Stimulated activated CD4-positive, alpha-beta T cell treated with anti-CD3 and anti-CD28 coated beads, Interleukin-12 subunit alpha, Interleukin-12 subunit beta, amount 100 ng/mL, for 48 hours (primary cell): ENCODE results near the gene TMPRSS9.

Source experiments
- DNase-seq, 3 donors: peaks; one replicate each; pipeline ENCODE4 v3.0.0-alpha.2; 2020; ENCODE audit warnings: low read depth in 2 of 3, low spot score in 1 of 3

TMPRSS9 gene

GRCh38 chr19:2434721-2435265 lies 74.7 kb downstream of the TMPRSS9 start:
- no peak for DNase-seq

GRCh38 chr19:2436384-2436783 lies 76.3 kb downstream of the TMPRSS9 start:
- no peak for DNase-seq

GRCh38 chr19:2436926-2437325 lies 76.9 kb downstream of the TMPRSS9 start:
- DNase-seq: no peak

GRCh38 chr19:2438178-2438577 lies 78.1 kb downstream of the TMPRSS9 start:
- no peak for DNase-seq

GRCh38 chr19:2440515-2440914 lies 80.5 kb downstream of the TMPRSS9 start:
- no peak for DNase-seq

- DNase-seq: no peak
Measured at GRCh38 chr19:2441096-2441752, 81.2 kb downstream of the TMPRSS9 start.

GRCh38 chr19:2443116-2443784 lies 83.2 kb downstream of the TMPRSS9 start:
- no peak for DNase-seq

- no peak for DNase-seq
Measured at GRCh38 chr19:2443785-2444182, 83.7 kb downstream of the TMPRSS9 start.

GRCh38 chr19:2444251-2445002 lies 84.4 kb downstream of the TMPRSS9 start:
- no peak for DNase-seq

GRCh38 chr19:2446381-2446780 lies 86.3 kb downstream of the TMPRSS9 start:
- no peak for DNase-seq

GRCh38 chr19:2449019-2449418 lies 89.0 kb downstream of the TMPRSS9 start:
- DNase-seq: no peak

GRCh38 chr19:2451138-2451537 lies 91.1 kb downstream of the TMPRSS9 start:
- no peak for DNase-seq

GRCh38 chr19:2451741-2452140 lies 91.7 kb downstream of the TMPRSS9 start:
- DNase-seq: no peak

- no peak for DNase-seq
Measured at GRCh38 chr19:2453431-2454025, 93.5 kb downstream of the TMPRSS9 start.

- no peak for DNase-seq
Measured at GRCh38 chr19:2454199-2454961, 94.3 kb downstream of the TMPRSS9 start.

- DNase-seq: no peak
Measured at GRCh38 chr19:2454962-2455850, 95.1 kb downstream of the TMPRSS9 start.

GRCh38 chr19:2455851-2456570 lies 95.9 kb downstream of the TMPRSS9 start:
- DNase-seq: peak in 2 of 3 donors; percentile 30 to 37

GRCh38 chr19:2457394-2458037 lies 97.5 kb downstream of the TMPRSS9 start:
- DNase-seq: no peak

- no peak for DNase-seq
Measured at GRCh38 chr19:2458054-2458453, 98.0 kb downstream of the TMPRSS9 start.
